HG03097 (cell line): ENCODE results near the gene FGD3.

Experiments
- ATAC-seq: cut with Tn5 transposase; IDR thresholded peaks from one replicate; pipeline ENCODE4 v1.9.1; 2021; ENCODE audit not compliant: unreplicated experiment, low FRiP score

Gene FGD3

DNA sequence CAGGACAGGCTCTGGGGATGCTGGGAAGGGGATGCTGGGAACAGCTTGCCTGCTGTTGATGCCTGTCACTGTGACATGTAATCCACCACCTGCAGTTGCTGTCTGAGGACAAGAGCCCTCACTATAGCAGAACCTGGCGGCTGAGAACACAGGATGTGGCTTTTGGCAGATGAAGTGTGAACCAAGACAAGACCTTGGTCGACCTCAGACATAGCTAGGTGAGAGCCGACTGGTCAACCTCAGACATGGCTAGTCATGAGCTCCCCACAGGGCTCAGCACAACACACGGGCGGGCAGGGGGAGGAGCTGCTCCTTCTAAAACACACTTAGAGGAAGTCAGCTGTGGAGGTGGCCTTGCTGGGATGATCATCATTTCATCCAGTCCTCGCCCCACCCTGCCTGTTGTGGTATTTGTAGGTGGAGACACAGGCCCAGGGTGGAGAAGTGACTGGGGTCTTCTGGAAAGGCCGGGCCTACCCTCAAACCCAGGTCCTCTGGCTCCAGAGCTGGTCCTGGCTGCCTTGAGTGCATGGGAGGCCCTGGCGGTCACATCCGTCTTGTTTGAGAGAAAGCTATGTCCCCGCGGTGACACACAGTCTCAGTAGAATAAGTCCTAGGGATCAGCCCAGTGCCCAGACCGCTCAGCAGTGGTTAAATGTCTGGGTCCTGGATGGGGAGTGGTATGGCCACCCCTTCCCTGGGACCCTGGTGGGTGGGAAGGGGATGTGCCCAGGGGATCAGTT is 117.2 kb downstream of the FGD3 start:
- peak; percentile 79 for ATAC-seq

GRCh38 chr9:93065135-93065720 is 117.9 kb downstream of the FGD3 start:
- no peak for ATAC-seq

DNA sequence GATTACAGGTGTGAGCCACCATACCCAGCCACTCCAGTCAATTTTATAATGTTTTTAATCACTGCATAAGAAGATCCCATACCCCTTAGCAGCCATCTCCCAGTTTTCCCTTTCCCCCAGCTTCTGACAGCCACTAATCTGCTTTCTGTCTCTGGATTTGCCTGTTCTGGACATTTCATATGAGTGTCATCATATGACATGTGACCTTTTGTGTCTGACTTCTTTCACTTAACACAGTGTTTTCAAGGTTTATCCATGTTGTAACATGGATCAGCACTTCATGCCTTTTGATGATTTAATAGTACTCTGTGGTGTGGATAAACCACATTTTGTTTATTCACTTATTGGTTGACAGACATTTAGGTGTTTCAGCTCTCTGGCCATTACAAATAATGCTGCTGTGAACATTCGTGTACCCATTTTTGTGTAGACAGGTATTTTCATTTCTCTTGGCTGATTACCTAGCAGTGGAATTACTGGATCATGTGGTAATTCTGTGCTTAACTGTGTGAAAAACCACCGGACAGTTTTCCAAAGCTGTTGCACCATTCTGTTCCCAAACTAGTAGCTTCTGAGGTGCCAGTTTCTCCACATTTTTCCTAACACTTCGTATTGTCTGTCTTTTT is 119.8 kb downstream of the FGD3 start:
- no peak for ATAC-seq

GRCh38 chr9:93068956-93069355 is 121.6 kb downstream of the FGD3 start:
- no peak for ATAC-seq

- ATAC-seq: no peak
Observed at GRCh38 chr9:93071464-93071863, 124.1 kb downstream of the FGD3 start.

GRCh38 chr9:93072383-93072795 is 125.1 kb downstream of the FGD3 start:
- ATAC-seq: no peak

GRCh38 chr9:93076101-93076791 is 128.9 kb downstream of the FGD3 start:
- no peak for ATAC-seq

- no peak for ATAC-seq
Observed at GRCh38 chr9:93076792-93077128, 129.4 kb downstream of the FGD3 start.

DNA sequence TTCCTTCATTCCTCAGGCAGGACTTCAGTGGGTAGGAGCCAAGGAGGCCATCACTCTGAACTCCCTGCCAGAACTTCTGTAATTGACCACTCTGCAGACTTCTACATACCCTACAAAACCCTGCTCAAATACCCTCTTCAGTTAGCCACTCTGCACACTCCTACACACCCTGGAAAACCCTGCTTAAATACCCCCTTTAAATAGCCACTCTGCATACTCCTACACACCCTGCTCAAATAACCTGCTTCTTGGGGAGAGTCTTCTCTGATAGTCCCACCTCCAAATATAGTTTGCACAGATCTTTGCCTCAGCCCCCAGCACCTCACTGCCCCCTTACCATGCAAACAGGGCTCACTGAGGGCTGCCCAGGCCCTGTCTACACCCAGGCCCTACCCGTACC is 130.0 kb downstream of the FGD3 start:
- ATAC-seq: no peak

DNA sequence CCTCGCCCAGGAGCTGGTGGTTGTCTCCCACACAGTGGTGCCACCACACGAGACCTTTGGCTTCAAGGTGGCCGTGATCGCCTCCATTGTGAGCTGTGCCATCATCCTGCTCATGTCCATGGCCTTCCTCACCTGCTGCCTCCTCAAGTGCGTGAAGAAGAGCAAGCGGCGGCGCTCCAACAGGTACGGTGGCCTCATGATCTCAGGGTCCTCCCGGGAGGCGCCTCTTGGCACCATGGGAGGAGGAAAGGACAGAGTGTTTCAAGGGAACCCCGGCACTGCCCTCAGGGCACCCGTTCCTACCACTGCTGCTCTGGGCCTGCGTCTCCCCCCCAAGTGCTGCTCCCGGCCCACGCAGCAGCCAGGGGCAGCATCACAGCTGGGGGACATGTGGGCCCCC is 130.5 kb downstream of the FGD3 start:
- ATAC-seq: no peak

DNA sequence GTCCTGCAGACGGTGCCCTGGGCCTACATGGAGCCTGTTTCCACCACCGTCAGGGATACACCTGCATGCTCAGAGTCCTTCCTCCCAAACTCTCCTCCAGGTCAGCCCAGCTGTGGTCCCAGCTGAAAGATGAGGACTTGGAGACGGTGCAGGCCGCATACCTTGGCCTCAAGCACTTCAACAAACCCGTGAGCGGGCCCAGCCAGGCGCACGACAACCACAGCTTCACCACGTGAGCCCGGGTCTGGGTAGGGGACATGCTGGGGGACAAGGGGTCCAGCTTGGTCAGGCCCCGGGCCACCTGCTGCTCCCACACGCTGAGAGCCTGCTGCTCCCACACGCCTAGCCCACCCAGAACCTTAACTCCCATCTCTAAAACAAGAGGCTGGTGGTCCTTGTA is 132.0 kb downstream of the FGD3 start:
- no peak for ATAC-seq

DNA sequence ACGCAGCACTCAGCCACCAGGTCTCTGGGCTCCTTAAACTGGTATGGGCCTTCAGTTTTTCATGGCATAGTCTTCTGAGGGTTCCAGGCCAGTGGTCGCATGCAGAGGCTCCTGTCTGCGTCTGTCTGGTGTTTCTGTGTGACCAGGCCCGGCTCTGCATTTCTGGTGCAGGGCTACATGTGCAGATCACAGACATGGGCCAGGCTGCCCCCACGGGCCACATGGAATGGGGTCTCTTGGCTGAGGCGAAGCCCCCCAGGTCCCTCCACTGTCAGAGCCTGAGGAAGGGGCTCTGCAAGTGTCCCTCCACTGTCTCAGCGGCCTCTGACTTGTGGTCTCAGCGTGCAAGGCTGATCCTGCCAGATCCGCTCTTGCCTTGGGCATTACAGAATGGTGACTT is 133.1 kb downstream of the FGD3 start:
- ATAC-seq: no peak

DNA sequence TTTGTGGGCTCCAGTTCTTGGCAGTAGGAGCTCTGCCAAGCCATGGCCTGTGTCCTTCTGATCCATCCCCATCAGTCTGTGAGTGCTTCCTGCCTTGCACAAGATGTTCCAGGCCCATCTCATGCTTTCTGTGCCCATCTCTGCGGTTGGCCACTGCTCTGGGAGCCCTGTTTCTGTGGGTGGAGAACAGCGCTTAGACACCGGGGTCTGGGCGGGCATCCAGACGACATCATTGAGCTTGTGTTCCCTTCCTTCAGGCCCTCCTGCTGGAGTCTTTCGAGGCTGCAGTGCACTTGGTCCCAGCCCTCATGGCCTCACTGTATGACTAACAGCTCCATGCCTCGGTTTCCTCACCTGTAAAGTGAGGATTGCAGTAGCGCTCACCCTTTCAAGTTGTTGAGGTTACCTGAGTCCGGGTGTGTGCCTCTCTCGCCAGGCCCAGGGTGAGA is 133.8 kb downstream of the FGD3 start:
- no peak for ATAC-seq

DNA sequence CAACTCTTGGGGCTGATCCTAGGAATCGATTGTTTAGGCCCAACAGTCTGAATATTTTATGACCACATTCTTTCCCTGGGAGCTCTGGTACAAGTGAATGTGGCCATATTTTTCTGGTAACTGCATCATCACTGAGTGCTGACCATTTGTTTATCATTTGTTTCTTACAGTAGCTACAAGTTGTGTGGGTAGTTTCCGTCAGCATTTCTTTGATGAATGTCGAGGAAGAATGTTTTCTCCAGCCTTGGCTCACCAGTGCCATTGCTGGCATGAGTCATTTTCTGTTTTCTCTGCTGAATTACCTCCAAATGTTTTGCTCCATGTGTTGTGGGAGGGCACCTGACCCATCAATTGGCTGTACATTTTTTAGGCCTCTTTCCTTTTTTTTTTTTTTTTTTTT is 134.6 kb downstream of the FGD3 start:
- ATAC-seq: no peak

DNA sequence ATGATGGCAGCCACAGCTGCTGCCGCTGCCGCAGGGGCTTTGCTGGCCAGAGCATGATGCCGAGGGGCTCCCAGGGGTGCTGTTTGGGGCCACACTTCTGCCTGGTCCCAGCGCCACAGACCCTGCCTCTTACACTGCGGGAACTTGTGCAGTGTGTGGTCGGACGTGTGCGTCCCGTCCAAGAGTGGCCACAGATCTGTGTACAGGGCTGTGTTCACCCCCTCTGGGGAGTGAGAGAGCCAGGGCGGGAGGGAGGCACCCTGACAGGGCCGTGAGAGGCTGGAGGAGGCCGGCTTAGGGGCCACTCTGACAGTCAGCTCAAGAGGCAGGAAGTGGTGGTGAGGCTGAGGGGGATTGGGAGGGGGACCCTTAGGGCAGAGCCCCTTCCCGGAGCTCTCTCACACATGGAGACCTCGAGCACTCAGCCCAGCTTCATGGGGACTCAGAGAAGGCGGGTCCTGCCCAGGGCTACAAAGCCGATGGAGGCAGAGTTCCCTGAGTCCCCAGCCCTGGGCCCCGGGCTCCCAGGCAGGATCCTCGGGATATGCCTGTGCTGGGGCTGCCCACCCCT is 135.6 kb downstream of the FGD3 start:
- no peak for ATAC-seq

DNA sequence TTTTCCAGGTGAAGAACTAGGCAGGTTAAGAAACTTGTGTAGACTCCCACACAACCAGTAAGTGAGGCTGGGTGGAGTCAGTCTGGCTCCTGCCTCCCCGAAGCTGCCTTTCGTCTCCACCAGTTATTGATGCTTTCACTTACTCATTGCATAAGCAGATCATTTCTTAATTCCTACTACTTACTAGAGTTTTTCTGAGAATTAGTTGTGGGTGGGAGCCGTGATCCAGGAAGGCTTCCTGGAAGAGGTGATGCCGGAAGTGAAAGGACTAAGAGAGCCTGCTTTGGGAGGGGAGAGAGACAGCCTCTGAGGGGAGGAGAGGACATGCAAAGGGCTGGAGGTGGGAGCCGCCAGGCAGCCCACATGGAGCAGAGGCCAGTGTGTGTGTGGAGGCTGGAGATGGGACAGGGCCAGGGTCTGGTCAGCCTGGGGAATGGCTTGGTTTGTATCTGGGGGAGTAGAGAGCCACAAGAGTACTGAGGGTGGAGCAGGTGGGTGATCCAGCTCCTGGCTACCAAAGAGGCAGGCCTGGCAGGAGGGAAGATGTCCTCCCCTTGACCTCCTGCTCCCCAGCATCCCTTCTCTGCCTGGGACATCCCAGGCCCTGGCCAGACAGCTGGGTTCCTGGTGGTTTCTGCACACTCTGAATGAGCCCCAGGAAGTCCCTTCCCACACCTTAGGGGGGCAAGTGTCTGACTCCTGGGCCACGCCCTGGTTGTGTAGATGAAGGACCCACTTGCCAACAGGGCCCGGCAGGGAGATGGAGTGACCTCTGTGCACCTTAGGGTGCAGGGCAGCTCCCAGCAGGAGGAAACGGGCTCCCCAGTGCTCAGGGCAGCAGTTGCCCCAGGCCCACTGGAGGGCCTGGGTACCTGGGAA is 136.5 kb downstream of the FGD3 start:
- no peak for ATAC-seq

DNA sequence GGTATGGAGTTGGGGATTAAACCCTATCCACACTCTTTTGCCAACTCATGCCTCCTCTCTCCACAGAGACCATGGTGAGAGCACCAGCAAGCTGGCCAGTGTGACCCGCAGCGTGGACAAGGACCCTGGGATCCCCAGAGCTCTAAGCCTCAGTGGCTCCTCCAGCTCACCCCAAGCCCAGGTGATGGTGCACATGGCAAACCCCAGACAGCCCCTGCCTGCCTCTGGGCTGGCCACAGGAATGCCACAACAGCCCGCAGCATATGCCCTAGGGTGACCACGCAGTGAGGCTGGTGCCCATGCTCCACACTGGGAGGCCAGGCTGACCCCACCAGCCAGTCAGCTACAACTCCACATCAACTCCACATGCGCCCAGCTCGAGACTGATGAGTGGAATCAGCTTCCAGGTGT is 137.2 kb downstream of the FGD3 start:
- ATAC-seq: no peak

DNA sequence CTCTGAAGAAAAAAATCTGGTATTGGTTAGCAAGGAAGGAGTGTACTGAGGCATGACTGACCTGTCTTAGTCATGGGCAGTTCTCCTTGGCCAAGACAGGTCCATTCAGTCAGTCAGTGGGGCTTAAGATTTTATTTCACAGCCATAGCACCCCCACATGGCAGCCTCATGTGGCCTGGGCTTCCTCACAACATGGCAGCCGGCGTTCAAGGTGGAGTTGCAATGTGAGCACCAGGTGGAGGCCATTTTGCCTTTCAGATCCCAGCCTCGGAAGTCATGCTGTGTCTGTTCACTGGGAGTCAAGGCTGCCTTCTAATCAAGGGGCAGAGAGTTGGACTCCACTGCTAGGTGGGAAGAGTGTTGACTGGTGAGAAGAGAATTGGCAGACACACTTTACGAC is 138.4 kb downstream of the FGD3 start:
- ATAC-seq: no peak
